Measurements from ENCODE around the gene PGAP3.

Gene PGAP3

GRCh38 chr17:39672522-39673334, 15.1 kb downstream of the PGAP3 start:
- no peak for TF ChIP-seq CTCF (conservative IDR thresholded peaks at IDR 0.05; ENCODE audit: low read length)
- DNase-seq (ENCODE audit: low read depth): no peak
- H3K4me3 ChIP-seq (ENCODE audit: low read length): no peak overlapping the region

DNA sequence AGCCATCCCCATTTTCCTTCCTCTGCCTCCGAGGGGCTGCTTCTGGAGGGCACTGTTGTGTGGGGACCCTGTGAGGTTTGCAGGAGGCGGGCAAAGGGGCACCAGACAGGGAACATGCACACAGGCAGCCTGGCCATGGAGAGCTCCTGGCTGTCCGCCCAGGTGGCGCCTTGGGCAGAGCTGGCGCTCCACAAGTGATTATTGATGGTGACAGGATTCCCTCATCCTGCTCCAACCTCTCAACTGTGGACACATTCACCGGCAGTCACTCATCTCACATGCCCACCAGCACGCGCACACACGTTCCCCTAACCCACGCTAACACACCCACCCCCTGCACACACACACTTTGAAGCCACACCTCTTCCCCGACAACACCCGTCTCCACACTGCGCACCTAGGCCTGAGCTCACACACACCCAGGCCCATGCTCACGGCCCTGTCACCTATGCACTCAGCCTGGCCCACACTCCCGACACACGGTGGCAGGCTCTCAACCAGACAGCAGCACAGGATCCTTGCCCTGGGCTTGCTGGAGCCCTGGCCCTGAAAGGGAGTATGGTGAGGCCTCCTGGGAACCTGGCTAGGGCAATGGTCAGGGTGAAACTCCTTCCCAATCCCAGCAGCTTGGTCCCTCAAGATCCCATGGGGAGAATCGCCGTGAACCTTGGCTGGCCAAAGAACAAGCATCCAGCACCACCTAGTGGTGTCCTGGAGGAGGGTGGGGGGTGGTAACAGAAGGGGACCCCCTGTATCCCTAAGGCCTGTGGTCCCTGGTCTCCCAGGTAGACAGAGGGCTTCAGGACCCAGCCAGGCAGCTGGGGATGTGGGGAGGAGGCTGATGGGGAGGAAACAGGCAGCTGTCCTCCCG, 16.0 kb downstream of the PGAP3 start:
- peak; percentile 56 for TF ChIP-seq CTCF (conservative IDR thresholded peaks at IDR 0.05; ENCODE audit: low read length)
- DNase-seq (ENCODE audit: low read depth): no peak

DNA sequence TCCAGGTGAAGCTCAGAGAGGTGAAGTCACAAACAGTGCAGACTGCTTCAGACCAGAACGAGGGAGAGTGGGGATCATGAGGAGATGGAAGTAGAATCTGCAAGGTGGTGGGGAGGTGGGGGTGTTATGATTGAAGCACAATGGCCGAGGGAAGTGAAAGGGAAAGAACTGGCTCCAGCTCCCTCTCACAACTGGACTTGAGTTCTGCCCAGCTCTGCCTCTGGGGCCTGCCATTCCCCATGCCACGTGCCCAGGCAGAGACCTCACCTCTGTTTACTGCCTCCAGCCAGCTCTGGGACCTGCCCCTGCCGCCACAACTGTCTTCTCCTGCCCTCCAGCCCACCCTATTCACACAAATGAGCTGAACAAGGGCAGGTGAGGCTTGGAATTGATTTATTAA, 17.1 kb downstream of the PGAP3 start:
- no peak for TF ChIP-seq CTCF (conservative IDR thresholded peaks at IDR 0.05; ENCODE audit: low read length)
- H3K4me3 ChIP-seq (ENCODE audit: low read length): no peak overlapping the region
- DNase-seq (ENCODE audit: low read depth): no peak

More for the DNA sequence above, 16.0 kb downstream of the PGAP3 start:
- no peak overlapping the region for H3K4me3 ChIP-seq (ENCODE audit: low read length)

GRCh38 chr17:39669897-39670735, 17.7 kb downstream of the PGAP3 start:
- no peak for TF ChIP-seq CTCF (conservative IDR thresholded peaks at IDR 0.05; ENCODE audit: low read length)
- H3K4me3 ChIP-seq (ENCODE audit: low read length): no peak overlapping the region
- no peak for DNase-seq (ENCODE audit: low read depth)

DNA sequence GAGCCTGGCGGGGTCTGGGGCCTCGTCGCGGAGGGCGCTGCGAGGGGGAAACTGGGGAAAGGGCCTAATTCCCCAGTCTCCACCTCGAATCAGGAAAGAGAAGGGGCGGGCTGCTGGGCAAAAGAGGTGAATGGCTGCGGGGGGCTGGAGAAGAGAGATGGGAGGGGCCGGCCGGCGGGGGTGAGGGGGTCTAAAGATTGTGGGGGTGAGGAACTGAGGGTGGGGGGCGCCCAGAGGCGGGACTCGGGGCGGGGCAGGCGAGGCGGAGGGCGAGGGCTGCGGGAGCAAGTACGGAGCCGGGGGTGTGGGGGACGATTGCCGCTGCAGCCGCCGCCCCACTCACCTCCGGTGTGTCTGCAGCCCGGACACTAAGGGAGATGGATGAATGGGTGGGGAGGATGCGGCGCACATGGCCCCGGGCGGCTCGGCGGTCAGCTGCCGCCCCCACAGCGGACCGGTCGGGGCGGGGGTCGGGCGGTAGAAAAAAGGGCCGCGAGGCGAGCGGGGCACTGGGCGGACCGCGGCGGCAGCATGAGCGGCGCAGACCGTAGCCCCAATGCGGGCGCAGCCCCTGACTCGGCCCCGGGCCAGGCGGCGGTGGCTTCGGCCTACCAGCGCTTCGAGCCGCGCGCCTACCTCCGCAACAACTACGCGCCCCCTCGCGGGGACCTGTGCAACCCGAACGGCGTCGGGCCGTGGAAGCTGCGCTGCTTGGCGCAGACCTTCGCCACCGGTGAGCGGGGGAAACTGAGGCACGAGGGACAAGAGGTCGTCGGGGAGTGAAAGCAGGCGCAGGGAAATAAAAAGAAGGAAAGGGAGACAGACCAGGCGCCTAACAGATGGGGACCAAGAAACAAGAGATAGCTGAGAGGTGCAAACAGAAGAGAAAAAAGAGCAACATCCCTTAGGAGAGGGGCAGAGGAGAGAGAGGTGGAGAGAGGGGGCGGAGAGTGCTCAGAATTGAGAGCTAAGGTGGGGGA, 19.6 kb downstream of the PGAP3 start, which contains the start of gene PNMT:
TSS of gene PNMT (plus strand) at position 509 of the 980 bp plus-strand sequence. CDS start at position 532, 23 bp downstream.
- peak; percentile 50 for TF ChIP-seq CTCF (conservative IDR thresholded peaks at IDR 0.05; ENCODE audit: low read length)
- H3K4me3 ChIP-seq (ENCODE audit: low read length): no peak within 1 kb of the TSS
- peak; percentile 32 for DNase-seq (ENCODE audit: low read depth)

All from AG10803 (cell line).